NCI-H187 (cell line): ENCODE data around the gene ZNF778.

Source experiments
- DNase-seq, 2 experiments: peaks; one replicate each; lab custom pipeline; 2025; lab: John Stamatoyannopoulos, UW

Gene ZNF778

GRCh38 chr16:89194340-89195311 lies 22.9 kb upstream of the ZNF778 start:
- DNase-seq: no peak

- DNase-seq: no peak
Observed at GRCh38 chr16:89195521-89196171, 21.9 kb upstream of the ZNF778 start.

- no peak for DNase-seq
Observed at GRCh38 chr16:89197033-89197632, 20.4 kb upstream of the ZNF778 start.

- no peak for DNase-seq
Observed at GRCh38 chr16:89197633-89198416, 19.7 kb upstream of the ZNF778 start.

- no peak for DNase-seq
Observed at GRCh38 chr16:89198417-89199240, 18.9 kb upstream of the ZNF778 start.

- no peak for DNase-seq
Observed at GRCh38 chr16:89199241-89200123, 18.0 kb upstream of the ZNF778 start.

GRCh38 chr16:89200124-89200849 lies 17.2 kb upstream of the ZNF778 start, which contains the start of gene SLC22A31:
SLC22A31 (minus strand) TSS chr16:89200537; CDS start chr16:89200501, 36 bp downstream.
- DNase-seq: no peak

- no peak for DNase-seq
Observed at GRCh38 chr16:89200850-89201411, 16.6 kb upstream of the ZNF778 start.

- peak; percentile 45 to 74 for DNase-seq
Observed at GRCh38 chr16:89201439-89202377, 15.8 kb upstream of the ZNF778 start.

GRCh38 chr16:89202422-89203215 lies 14.9 kb upstream of the ZNF778 start:
- no peak for DNase-seq

GRCh38 chr16:89207993-89208392 lies 9.5 kb upstream of the ZNF778 start:
- no peak for DNase-seq

GRCh38 chr16:89209522-89210044 lies 7.9 kb upstream of the ZNF778 start:
- no peak for DNase-seq

- no peak for DNase-seq
Observed at GRCh38 chr16:89210165-89210903, 7.2 kb upstream of the ZNF778 start.

GRCh38 chr16:89210904-89211515 lies 6.5 kb upstream of the ZNF778 start:
- DNase-seq: peak; percentile 19 to 61
